SH-SY5Y (cell line): ENCODE data around the gene STX19.

ENCODE experiments used
- GATA2 ChIP-seq: IDR thresholded peaks from 2 replicates; pipeline ENCODE4 v1.6.1; 2011; ENCODE audit warnings: mild to moderate bottlenecking, low read depth, low read length
- GATA3 ChIP-seq: IDR thresholded peaks from 2 replicates; pipeline ENCODE4 v1.6.1; 2011; ENCODE audit warnings: low read depth, mild to moderate bottlenecking, low read length, moderate library complexity

- no peak for TF ChIP-seq GATA2
- TF ChIP-seq GATA3: no peak
Measured at GRCh38 chr3:94066506-94067500, 38.4 kb upstream of the STX19 start.
